MM.1S (cell line): Measurements from ENCODE around the gene MMS19.
"Not testable (repeated sequence)": the region's sequence is repeated elsewhere in the genome, so short reads cannot be mapped to it uniquely, and the experiment has no call there.

ENCODE experiments used
- CTCF ChIP-seq: fragments of 300-600 bp; sonication (generic); IDR thresholded peaks from 2 replicates; pipeline ENCODE4 v1.5.1; 2016; ENCODE audit warnings: antibody characterized with exemption, low read length, mixed read lengths
- EZH2phosphoT487 ChIP-seq: fragments of 300-600 bp; sonication (generic); IDR thresholded peaks from 2 replicates; pipeline ENCODE4 v1.6.1; 2018; ENCODE audit warnings: antibody characterized with exemption, low read length

- TF ChIP-seq CTCF, EZH2phosphoT487: not testable (repeated sequence)
Measured at GRCh38 chr10:97528876-97529275, 30.7 kb upstream of the MMS19 start.
